OCI-LY1 (cell line): ENCODE measurements around the gene FBXL22.
"Not testable (repeated sequence)": the region's sequence is repeated elsewhere in the genome, so short reads cannot be mapped to it uniquely, and the experiment has no call there.

Experiments used
- CTCF ChIP-seq: fragments of 200-600 bp; sonication (generic), shearing (Covaris generic); IDR thresholded peaks from 2 replicates; pipeline ENCODE4 v1.5.1; 2017; ENCODE audit warnings: mild to moderate bottlenecking, antibody characterized with exemption, low read length, moderate library complexity, mixed read lengths
- EZH2 ChIP-seq: fragments of 200-600 bp; sonication (generic), shearing (Covaris generic); IDR thresholded peaks from 2 replicates; pipeline ENCODE4 v1.8.0; 2017; ENCODE audit warnings: borderline replicate concordance, mixed run types, mild to moderate bottlenecking, antibody characterized with exemption, low read length, moderate library complexity, mixed read lengths

- not testable (repeated sequence) for TF ChIP-seq CTCF, EZH2
Measured at GRCh38 chr15:63620760-63621159, 23.6 kb downstream of the FBXL22 start.
